HG02870 (cell line): ENCODE measurements around the gene FKBP1B.
"Not testable (repeated sequence)": the region's sequence is repeated elsewhere in the genome, so short reads cannot be mapped to it uniquely, and the experiment has no call there.

Source experiments
- ATAC-seq: cut with Tn5 transposase; IDR thresholded peaks from one replicate; pipeline ENCODE4 v1.9.1; 2021; ENCODE audit warnings: mild to moderate bottlenecking, moderate library complexity; ENCODE audit not compliant: unreplicated experiment

The FKBP1B gene

GRCh38 chr2:24022324-24022974 lies 27.1 kb upstream of the FKBP1B start:
- no peak for ATAC-seq

- ATAC-seq = no peak
Observed at GRCh38 chr2:24022975-24023575, 26.5 kb upstream of the FKBP1B start.

GRCh38 chr2:24024018-24024417 lies 25.5 kb upstream of the FKBP1B start:
- no peak for ATAC-seq

- ATAC-seq = no peak
Observed at GRCh38 chr2:24024996-24025663, 24.4 kb upstream of the FKBP1B start.

GRCh38 chr2:24026233-24026632 lies 23.3 kb upstream of the FKBP1B start:
- no peak for ATAC-seq

GRCh38 chr2:24038786-24039499 lies 10.6 kb upstream of the FKBP1B start:
- no peak for ATAC-seq

GRCh38 chr2:24040511-24040910 lies 9.0 kb upstream of the FKBP1B start:
- no peak for ATAC-seq

GRCh38 chr2:24043133-24043532 lies 6.4 kb upstream of the FKBP1B start:
- not testable (repeated sequence) for ATAC-seq

- no peak for ATAC-seq
Observed at GRCh38 chr2:24045511-24046508, 3.7 kb upstream of the FKBP1B start.

GRCh38 chr2:24046599-24046929 lies 3.0 kb upstream of the FKBP1B start:
- no peak for ATAC-seq

GRCh38 chr2:24046930-24047702 lies 2.4 kb upstream of the FKBP1B start, which contains the start of gene WDCP:
Gene WDCP (minus strand): TSS chr2:24047391. CDS start chr2:24039494, 7,897 bp downstream.
- ATAC-seq = peak; percentile 99

GRCh38 chr2:24047703-24048033 lies 1.9 kb upstream of the FKBP1B start:
- ATAC-seq = no peak

- ATAC-seq = no peak
Observed at GRCh38 chr2:24048769-24049484, 614 bp upstream of the FKBP1B start.

- ATAC-seq = no peak
Observed at GRCh38 chr2:24050041-24050979, 769 bp downstream of the FKBP1B start.

GRCh38 chr2:24051833-24052232 lies 2.3 kb downstream of the FKBP1B start:
- no peak for ATAC-seq

- ATAC-seq = no peak
Observed at GRCh38 chr2:24052951-24053350, 3.4 kb downstream of the FKBP1B start.

GRCh38 chr2:24054366-24055010 lies 4.9 kb downstream of the FKBP1B start:
- no peak for ATAC-seq

- no peak for ATAC-seq
Observed at GRCh38 chr2:24055750-24056149, 6.2 kb downstream of the FKBP1B start.
